ENCODE data around the gene SLC35D2. TPM values are rescaled to one million over a fixed set of nuclear protein-coding genes. Genes with fewer than 3 reads are reported as not detected.
"Not testable (repeated sequence)": the region's sequence is repeated elsewhere in the genome, so short reads cannot be mapped to it uniquely, and the experiment has no call there.

The SLC35D2 gene
- total RNA-seq, 3 donors from 2014 or later, result 53.5 to 112 (median 82.8) TPM

DNA sequence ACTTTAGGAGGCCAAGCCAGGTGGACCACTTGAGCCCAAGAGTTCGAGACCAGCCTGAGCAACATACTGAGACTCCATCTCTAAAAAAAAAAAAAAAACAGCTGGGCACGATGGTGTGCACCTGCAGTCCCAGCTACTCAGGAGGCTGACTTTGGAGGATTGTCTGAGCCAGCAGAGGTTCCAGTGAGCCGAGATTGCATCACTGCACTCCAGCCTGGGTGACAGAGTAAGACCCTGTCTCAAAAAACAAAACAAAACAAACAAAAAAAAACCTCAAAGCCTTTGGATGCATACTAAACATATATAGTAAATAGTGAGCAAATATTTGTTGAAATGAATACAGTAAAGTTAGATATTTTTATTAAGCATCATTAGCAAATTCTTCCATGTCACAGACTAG is 5.3 kb downstream of the SLC35D2 start:
- no peaks in the 10 kb centered on the region for H3K36me3 ChIP-seq (ENCODE audit: low read depth)
- H3K9me3 ChIP-seq, result no peaks in the 10 kb centered on the region
- ATAC-seq (no peak), DNase-seq (no peak)
- no peak for TF ChIP-seq CTCF (IDR thresholded peaks at IDR 0.05)
- H3K4me3 ChIP-seq, result no peak overlapping the region
- H3K4me1 ChIP-seq (ENCODE audit: low read depth), result peaks cover 38% of the 10 kb centered on the region
- intact Hi-C loops (cut with DNase I, micrococcal nuclease), result no loop called here

DNA sequence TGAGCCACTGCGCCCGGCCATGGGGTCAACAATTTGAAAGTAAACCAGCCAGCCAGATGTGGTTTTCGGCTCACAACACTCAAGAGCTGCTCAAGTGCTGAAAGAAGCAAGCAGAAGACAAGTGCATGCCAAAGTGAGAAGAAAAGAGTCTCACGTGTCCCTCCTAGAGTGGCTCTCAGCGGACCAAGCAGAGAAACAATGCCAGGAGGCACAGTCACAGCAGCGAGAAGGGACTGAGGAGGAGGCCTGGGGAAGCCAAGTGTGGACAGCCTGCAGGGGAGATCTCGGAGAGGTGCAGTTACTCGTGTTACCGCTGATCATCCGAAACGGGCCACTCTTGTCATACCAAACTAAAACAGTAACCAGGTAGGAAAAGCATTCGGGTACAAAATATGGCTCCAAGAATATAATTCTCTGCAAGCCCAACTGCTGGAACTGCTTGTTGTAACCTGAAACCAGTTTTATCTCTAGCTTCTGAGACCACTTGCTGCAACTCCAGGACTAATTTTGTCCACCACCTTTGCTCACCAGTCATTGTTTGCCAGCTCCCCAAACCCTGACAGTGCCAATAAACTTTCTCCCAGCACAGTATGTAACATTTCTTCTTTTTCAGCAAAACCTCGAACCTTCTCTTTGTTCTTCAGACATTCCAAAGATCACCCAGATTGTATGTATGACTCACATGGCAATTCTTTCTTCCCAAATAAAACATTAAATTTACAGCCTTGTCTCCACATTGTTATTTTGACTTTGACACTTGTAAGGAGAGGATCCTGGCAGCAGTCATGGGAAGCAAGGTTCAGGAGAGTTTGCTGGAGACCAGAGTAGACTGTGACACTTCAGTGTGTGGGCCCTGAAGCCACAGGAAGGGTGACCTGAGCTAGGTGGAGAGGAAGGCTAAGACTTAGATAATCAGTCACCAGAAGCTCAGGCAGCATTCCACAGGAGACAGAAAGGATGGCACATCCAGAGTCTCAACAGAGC is 6.3 kb downstream of the SLC35D2 start:
- Histone ChIP-seq H3K36me3 (ENCODE audit: low read depth) (no peaks in the 10 kb centered on the region), H3K9me3 (no peaks in the 10 kb centered on the region), H3K4me1 (ENCODE audit: low read depth) (peaks cover 32% of the 10 kb centered on the region), H3K4me3 (no peak overlapping the region)
- DNase-seq (no peak), ATAC-seq (peak; percentile 82)
- intact Hi-C loops (cut with DNase I, micrococcal nuclease), result no loop called here
- no peak for TF ChIP-seq CTCF (IDR thresholded peaks at IDR 0.05)

DNA sequence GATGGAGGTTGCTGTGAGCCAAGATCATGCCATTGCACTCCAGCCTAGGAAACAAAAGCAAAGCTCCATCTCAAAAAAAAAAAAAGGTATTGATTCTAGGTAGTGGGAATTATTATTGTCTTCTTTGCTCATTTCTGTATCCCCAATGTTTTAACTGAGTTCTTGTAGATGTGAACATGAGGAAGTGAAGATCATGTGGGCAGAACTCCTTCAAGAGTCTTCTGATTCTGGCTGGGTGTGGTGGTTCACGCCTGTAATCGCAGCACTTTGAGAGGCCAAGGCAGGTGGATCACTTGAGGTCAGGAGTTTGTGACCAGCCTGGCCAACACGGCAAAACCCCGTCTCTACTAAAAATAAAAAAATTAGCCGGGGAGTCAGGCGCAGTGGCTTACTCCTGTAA is 8.0 kb downstream of the SLC35D2 start:
- H3K9me3 ChIP-seq; ATAC-seq; DNase-seq; H3K36me3 ChIP-seq (ENCODE audit: low read depth); H3K4me3 ChIP-seq; intact Hi-C loops (cut with DNase I, micrococcal nuclease): not testable (repeated sequence)
- peaks cover 19% of the 10 kb centered on the region for H3K4me1 ChIP-seq (ENCODE audit: low read depth)

DNA sequence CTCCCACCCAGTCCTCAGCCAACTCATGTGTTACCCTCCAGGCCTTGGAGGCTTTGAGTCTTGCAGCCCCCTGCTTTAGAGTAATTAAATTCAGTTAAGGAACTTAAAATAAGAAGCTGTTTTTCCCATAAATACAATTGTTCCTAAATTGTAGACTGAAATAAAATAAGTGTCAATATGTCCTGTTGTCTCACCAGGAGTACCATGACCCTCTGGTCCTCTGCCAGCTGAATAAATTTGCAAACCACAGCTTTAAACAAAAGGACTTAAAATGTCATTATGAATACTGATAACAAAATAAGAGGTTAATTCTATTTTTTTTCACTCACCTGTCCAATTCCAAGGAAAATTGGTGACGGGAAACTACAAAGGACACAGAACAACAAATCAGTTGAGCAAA is 15.6 kb downstream of the SLC35D2 start:
- ATAC-seq (no peak), DNase-seq (no peak)
- peaks cover 12% of the 10 kb centered on the region for H3K4me1 ChIP-seq (ENCODE audit: low read depth)
- H3K9me3 ChIP-seq, result no peaks in the 10 kb centered on the region
- TF ChIP-seq CTCF (IDR thresholded peaks at IDR 0.05), result no peak
- no peaks in the 10 kb centered on the region for H3K36me3 ChIP-seq (ENCODE audit: low read depth)
- intact Hi-C loops (cut with DNase I, micrococcal nuclease), result no loop called here
- H3K4me3 ChIP-seq, result no peak overlapping the region

DNA sequence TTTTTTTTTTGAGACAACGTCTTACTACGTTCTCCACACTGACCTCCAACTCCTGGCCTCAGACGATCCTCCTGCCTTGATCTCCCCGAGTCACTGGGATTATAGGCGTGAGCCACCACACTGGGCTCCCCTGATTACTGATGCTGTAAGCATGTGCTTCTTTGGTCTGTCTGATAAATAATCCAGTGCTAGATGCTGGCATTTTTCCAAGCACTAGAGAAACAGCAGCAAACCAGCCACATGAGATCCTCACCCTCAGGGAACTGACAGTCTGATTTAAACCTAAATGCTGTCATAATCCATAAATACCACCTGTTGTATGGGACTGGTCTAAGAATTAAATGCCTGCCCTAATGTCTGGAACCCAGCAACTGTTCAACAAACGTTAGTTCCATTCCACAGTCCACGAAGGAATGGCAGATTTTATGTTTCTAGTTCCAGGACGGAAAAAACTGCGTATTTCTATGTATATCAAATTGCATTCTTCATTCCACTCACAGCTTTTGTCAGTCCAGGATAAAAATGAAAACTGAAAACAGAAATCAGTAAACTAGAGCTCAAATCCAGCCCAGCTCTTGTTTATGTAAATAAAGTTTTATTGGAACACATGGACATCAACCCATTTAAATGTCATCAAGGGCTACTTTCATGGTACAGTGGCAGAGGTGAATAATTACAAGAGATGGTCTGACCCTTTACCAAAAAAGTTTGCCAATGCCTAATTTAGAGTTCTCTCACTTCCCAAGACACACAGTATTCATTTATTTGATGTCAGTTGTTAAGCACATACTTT is 20.1 kb downstream of the SLC35D2 start:
- H3K36me3 ChIP-seq (ENCODE audit: low read depth), result no peaks in the 10 kb centered on the region
- ATAC-seq, result no peak
- intact Hi-C loops (cut with DNase I, micrococcal nuclease), result no loop called here
- no peaks in the 10 kb centered on the region for H3K9me3 ChIP-seq
- TF ChIP-seq CTCF (IDR thresholded peaks at IDR 0.05), result no peak
- DNase-seq, result no peak
- peaks cover 12% of the 10 kb centered on the region for H3K4me1 ChIP-seq (ENCODE audit: low read depth)
- no peak overlapping the region for H3K4me3 ChIP-seq

DNA sequence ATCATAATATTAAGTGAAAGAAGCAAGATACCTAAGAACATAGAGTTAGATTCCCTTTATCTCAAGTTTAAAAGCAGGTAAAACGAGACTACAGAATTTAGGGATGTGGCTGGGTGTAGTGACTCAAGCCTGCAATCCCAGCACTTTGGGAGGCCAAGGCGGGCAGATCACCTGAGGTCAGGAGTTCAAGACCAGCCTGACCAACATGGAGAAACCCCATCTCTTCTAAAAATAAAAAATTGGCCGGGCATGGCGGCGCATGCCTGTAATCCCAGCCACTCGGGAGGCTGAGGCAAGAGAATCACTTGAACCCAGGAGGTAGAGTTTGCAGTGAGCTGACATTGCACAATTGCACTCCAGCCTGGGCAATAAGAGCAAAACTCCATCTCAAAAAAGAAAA is 21.4 kb downstream of the SLC35D2 start:
- H3K9me3 ChIP-seq; DNase-seq; intact Hi-C loops (cut with DNase I, micrococcal nuclease); H3K36me3 ChIP-seq (ENCODE audit: low read depth); H3K4me3 ChIP-seq; ATAC-seq: not testable (repeated sequence)
- H3K4me1 ChIP-seq (ENCODE audit: low read depth), result peaks cover 10% of the 10 kb centered on the region

Data from mucosa of descending colon (tissue), 3 donors.